H9 (cell line): Measurements from ENCODE around the gene LMNTD1. TPM values are rescaled to one million over a fixed set of nuclear protein-coding genes. Genes with fewer than 3 reads are reported as not detected.

Experiments
- DNase-seq: peaks from one replicate; pipeline ENCODE4 v3.0.0-alpha.2; 2017
- H2AFZ ChIP-seq: one replicate; pipeline ENCODE4 v1.6.1; 2013; ENCODE audit warnings: mild to moderate bottlenecking, low read length, control low read depth, moderate library complexity
- H2AK5ac ChIP-seq: 2 replicates; pipeline ENCODE4 v1.6.1; 2013; ENCODE audit warnings: low read length, control low read depth, mixed read lengths; ENCODE audit not compliant: insufficient read length
- H2BK120ac ChIP-seq: one replicate; pipeline ENCODE4 v1.6.1; 2013; ENCODE audit warnings: low read depth, mild to moderate bottlenecking, low read length, control low read depth, inconsistent platforms; ENCODE audit not compliant: poor library complexity, severe bottlenecking
- H2BK12ac ChIP-seq: 2 replicates; pipeline ENCODE4 v1.6.1; 2013; ENCODE audit warnings: low read length, control low read depth, mixed read lengths, low read depth; ENCODE audit not compliant: insufficient read length
- H2BK15ac ChIP-seq: 2 replicates; pipeline ENCODE4 v1.6.1; 2013; ENCODE audit warnings: low read depth, low read length, control low read depth
- H2BK20ac ChIP-seq: one replicate; pipeline ENCODE4 v1.6.1; 2013; ENCODE audit warnings: low read depth, mild to moderate bottlenecking, low read length, control low read depth, inconsistent platforms; ENCODE audit not compliant: poor library complexity, severe bottlenecking
- H2BK5ac ChIP-seq: 2 replicates; pipeline ENCODE4 v1.6.1; 2013; ENCODE audit warnings: low read length, control low read depth, mixed read lengths; ENCODE audit not compliant: insufficient read length
- H3K14ac ChIP-seq: 2 replicates; pipeline ENCODE4 v1.6.1; 2013; ENCODE audit warnings: low read length, control low read depth; ENCODE audit not compliant: insufficient read depth
- H3K18ac ChIP-seq: 2 replicates; pipeline ENCODE4 v1.6.1; 2013; ENCODE audit warnings: low read depth, mild to moderate bottlenecking, mixed read lengths, low read length, control low read depth; ENCODE audit not compliant: insufficient read length
- H3K23ac ChIP-seq: 2 replicates; pipeline ENCODE4 v1.6.1; 2013; ENCODE audit warnings: low read length, control low read depth, mixed read lengths, low read depth; ENCODE audit not compliant: insufficient read length
- H3K23me2 ChIP-seq: 2 replicates; pipeline ENCODE4 v1.6.1; 2013; ENCODE audit warnings: low read depth, mild to moderate bottlenecking, mixed read lengths, low read length, control low read depth; ENCODE audit not compliant: insufficient read length, poor library complexity, severe bottlenecking
- H3K27ac ChIP-seq: 2 replicates; pipeline ENCODE4 v1.5.1; 2013; ENCODE audit warnings: low read length, control low read depth, mixed read lengths, low read depth; ENCODE audit not compliant: insufficient read length
- H3K27me3 ChIP-seq: 2 replicates; pipeline ENCODE4 v1.6.1; 2013; ENCODE audit warnings: low read length, control low read depth, inconsistent platforms; ENCODE audit not compliant: insufficient read depth
- H3K4ac ChIP-seq: 2 replicates; pipeline ENCODE4 v1.6.1; 2013; ENCODE audit warnings: low read depth, mild to moderate bottlenecking, control low read depth, inconsistent platforms, low read length, moderate library complexity
- H3K4me1 ChIP-seq: 2 replicates; pipeline ENCODE4 v1.6.1; 2013; ENCODE audit warnings: low read length, control low read depth, inconsistent platforms; ENCODE audit not compliant: insufficient read depth
- H3K4me2 ChIP-seq: 2 replicates; pipeline ENCODE4 v1.6.1; 2013; ENCODE audit warnings: low read length, control low read depth, mixed read lengths; ENCODE audit not compliant: insufficient read length, insufficient read depth
- H3K56ac ChIP-seq: 2 replicates; pipeline ENCODE4 v1.6.1; 2013; ENCODE audit warnings: low read depth, mild to moderate bottlenecking, mixed read lengths, low read length, control low read depth; ENCODE audit not compliant: insufficient read length
- H3K79me1 ChIP-seq: 2 replicates; pipeline ENCODE4 v1.6.1; 2013; ENCODE audit warnings: low read depth, mild to moderate bottlenecking, moderate library complexity, low read length, control low read depth, inconsistent platforms; ENCODE audit not compliant: insufficient read depth, poor library complexity, severe bottlenecking
- H3K79me2 ChIP-seq: 2 replicates; pipeline ENCODE4 v1.6.1; 2013; ENCODE audit warnings: low read length, control low read depth, inconsistent platforms; ENCODE audit not compliant: insufficient read depth
- H3K9ac ChIP-seq: 2 replicates; pipeline ENCODE4 v1.6.1; 2013; ENCODE audit warnings: low read length, control low read depth, mixed read lengths; ENCODE audit not compliant: insufficient read length; ENCODE audit errors: extremely low read depth
- H3K9me3 ChIP-seq: one replicate; pipeline ENCODE4 v1.6.1; 2013; ENCODE audit warnings: low read depth, low read length, inconsistent platforms; ENCODE audit not compliant: control insufficient read depth
- H3T11ph ChIP-seq: one replicate; pipeline ENCODE4 v1.6.1; 2013; ENCODE audit warnings: mild to moderate bottlenecking, low read length, control low read depth, inconsistent platforms
- H4K20me1 ChIP-seq: one replicate; pipeline ENCODE4 v1.6.1; 2013; ENCODE audit not compliant: control insufficient read depth, insufficient read length, insufficient read depth
- H4K5ac ChIP-seq: 2 replicates; pipeline ENCODE4 v1.6.1; 2013; ENCODE audit warnings: low read depth, mild to moderate bottlenecking, mixed read lengths, low read length, control low read depth; ENCODE audit not compliant: insufficient read length
- H4K8ac ChIP-seq: replicated peaks from 2 replicates; pipeline ENCODE4 v1.6.1; 2013; ENCODE audit warnings: low read length, control low read depth, mixed read lengths, low read depth; ENCODE audit not compliant: insufficient read length
- H4K91ac ChIP-seq: 2 replicates; pipeline ENCODE4 v1.6.1; 2013; ENCODE audit warnings: low read depth, mild to moderate bottlenecking, moderate library complexity, mixed read lengths, low read length, control low read depth; ENCODE audit not compliant: insufficient read length
- H3K27ac Mint-ChIP-seq, 3 experiments: 2 replicates in 2 of 3; 3 replicates in 1 of 3; pipeline ENCODE4 v1.8.0; 2020 to 2021; ENCODE audit warnings: mixed read lengths in 3 of 3, mild to moderate bottlenecking in 1 of 3, moderate library complexity in 1 of 3
- H3K27me3 Mint-ChIP-seq: 2 replicates; pipeline ENCODE4 v1.8.0; 2021; ENCODE audit warnings: low read depth, mild to moderate bottlenecking, moderate library complexity, mixed read lengths
- H3K36me3 Mint-ChIP-seq, 3 experiments: 2 replicates in 2 of 3; 3 replicates in 1 of 3; pipeline ENCODE4 v1.8.0; 2020 to 2021; ENCODE audit warnings: low read depth in 3 of 3, mixed read lengths in 3 of 3; ENCODE audit not compliant: insufficient read depth in 1 of 3
- H3K4me1 Mint-ChIP-seq, 2 experiments: 2 replicates each; pipeline ENCODE4 v1.8.0; 2020; ENCODE audit warnings: mixed read lengths in 2 of 2
- H3K4me3 Mint-ChIP-seq, 2 experiments: 2 replicates in 1 of 2; 3 replicates in 1 of 2; pipeline ENCODE4 v1.8.0; 2020 to 2021; ENCODE audit warnings: mild to moderate bottlenecking in 2 of 2, mixed read lengths in 2 of 2, moderate library complexity in 1 of 2
- H3K9me3 Mint-ChIP-seq, 2 experiments: 2 replicates in 1 of 2; 3 replicates in 1 of 2; pipeline ENCODE4 v1.8.0; 2020; ENCODE audit warnings: mild to moderate bottlenecking in 2 of 2, mixed read lengths in 2 of 2, moderate library complexity in 1 of 2
- CTCF ChIP-seq: fragments of 200-600 bp; sonication (generic); conservative IDR thresholded peaks from 3 replicates; pipeline ENCODE4 v1.8.0; 2021; ENCODE audit warnings: antibody characterized with exemption, mild to moderate bottlenecking
- WGBS: extraction: QIAGEN DNeasy Blood & Tissue Kit; methylation state at CpG from one replicate; pipeline ENCODE4 v1.1.7; 2013; ENCODE audit warnings: missing lambda C conversion rate, low lambda C conversion rate, mixed read lengths; ENCODE audit not compliant: insufficient read length; ENCODE audit errors: extremely low coverage; 5-methylcytosine and 5-hydroxymethylcytosine counted together
- total RNA-seq: library from RNA; stranded (reverse); gene quantifications from 2 replicates; pipeline ENCODE4 v1.2.1, GENCODE V29; 2021

The LMNTD1 gene
- total RNA-seq, 1 experiment from 2014 or later, result not detected

GRCh38 chr12:25533150-25533549, 19.9 kb downstream of the LMNTD1 start:
- Mint-ChIP-seq H3K9me3 (peaks cover 0 to 6% of the 10 kb centered on the region in 2 experiments; a peak in 1 of 5 replicates), H3K4me3 (no peak overlapping the region), H3K36me3 (peaks cover 0 to 7% (median 0%) of the 10 kb centered on the region in 3 experiments; a peak in 2 of 7 replicates), H3K27me3 (peaks cover 1% of the 10 kb centered on the region; the same call in 1 of the 2 replicates), H3K27ac (no peak overlapping the region), H3K4me1 (peaks cover 0 to 2% of the 10 kb centered on the region in 2 experiments; a peak in 1 of 4 replicates)
- no peak overlapping the region for H2BK15ac ChIP-seq
- H3K23ac ChIP-seq, result no peak overlapping the region
- H2BK12ac ChIP-seq, result no peak overlapping the region
- H3K4me1 ChIP-seq, result no peaks in the 10 kb centered on the region
- no peak for DNase-seq
- TF ChIP-seq CTCF, result no peak
- H3K79me1 ChIP-seq, result no peaks in the 10 kb centered on the region
- no peak overlapping the region for H3K14ac ChIP-seq
- H3K4me2 ChIP-seq, result no peak overlapping the region
- H3K18ac ChIP-seq, result no peak overlapping the region
- no peak overlapping the region for H2BK120ac ChIP-seq
- H3K56ac ChIP-seq, result no peak overlapping the region
- H2AK5ac ChIP-seq, result no peak overlapping the region
- H4K5ac ChIP-seq, result no peak overlapping the region
- no peaks in the 10 kb centered on the region for H3K23me2 ChIP-seq
- H3K27me3 ChIP-seq, result no peaks in the 10 kb centered on the region
- no peaks in the 10 kb centered on the region for H3K79me2 ChIP-seq
- no peak overlapping the region for H3K9ac ChIP-seq
- no peak overlapping the region for H2BK5ac ChIP-seq
- no peak overlapping the region for H2BK20ac ChIP-seq
- H3K4ac ChIP-seq, result no peak overlapping the region
- no peak overlapping the region for H3K27ac ChIP-seq
- H3K9me3 ChIP-seq, result no peaks in the 10 kb centered on the region
- no CpG with 5 or more reads among the region's 1 CpG for WGBS
- no peak overlapping the region for H3T11ph ChIP-seq
- no peak overlapping the region for H4K91ac ChIP-seq
- H4K20me1 ChIP-seq, result no peaks in the 10 kb centered on the region
- H4K8ac ChIP-seq, result no peak overlapping the region
- no peak overlapping the region for H2AFZ ChIP-seq
